HG02840 (cell line): Measurements from ENCODE around the gene SUCLG1.
"Not testable (repeated sequence)": the region's sequence is repeated elsewhere in the genome, so short reads cannot be mapped to it uniquely, and the experiment has no call there.

Experiments
- ATAC-seq: cut with Tn5 transposase; IDR thresholded peaks from one replicate; pipeline ENCODE4 v1.9.1; 2021; ENCODE audit warnings: mild to moderate bottlenecking, moderate library complexity, moderate number of reproducible peaks; ENCODE audit not compliant: unreplicated experiment, low FRiP score

The SUCLG1 gene

DNA sequence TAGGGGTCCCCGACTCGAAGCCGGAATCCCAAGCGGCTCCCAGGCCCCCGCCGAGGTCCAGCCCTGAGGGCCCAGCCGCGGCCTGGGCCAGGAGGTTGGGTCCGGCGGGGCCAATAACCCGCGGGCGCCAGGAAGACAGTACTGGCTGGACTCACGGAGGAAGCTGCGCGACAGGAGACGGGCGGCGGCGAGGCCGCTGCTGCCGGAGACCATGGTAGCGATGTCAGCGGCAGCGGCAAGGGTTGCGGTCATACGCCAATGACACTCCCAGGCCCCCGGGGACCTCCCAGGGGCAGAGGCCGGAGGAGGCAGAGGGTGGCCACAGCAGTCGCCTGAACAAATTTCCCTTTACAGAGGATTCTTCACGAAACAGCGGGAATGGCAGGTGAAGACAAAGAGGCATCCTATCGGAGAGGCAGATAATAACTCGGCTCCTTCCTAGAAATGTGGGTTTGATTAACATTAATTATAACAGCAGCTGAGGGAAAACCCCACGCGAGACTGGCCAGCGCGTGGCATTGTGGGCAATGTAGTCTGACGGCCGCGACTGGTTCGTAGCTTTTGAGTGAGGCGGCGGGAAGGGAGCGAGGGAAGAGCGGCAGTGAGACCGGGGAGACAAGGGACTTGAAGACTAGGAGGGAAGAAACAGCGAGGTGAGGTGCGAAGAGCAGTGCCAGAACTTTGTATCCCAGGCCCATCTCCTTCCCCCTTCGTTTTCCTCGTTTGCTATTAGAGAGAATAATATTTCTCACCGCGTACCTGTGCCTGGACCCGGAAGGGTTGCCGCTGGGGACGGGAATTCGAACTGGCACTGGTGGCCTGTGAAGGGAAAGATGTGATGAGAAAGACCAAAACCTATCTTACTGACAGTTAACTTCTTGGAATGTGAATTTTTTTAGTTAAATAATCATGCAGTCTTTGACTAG lies at the start of gene SUCLG1:
Gene SUCLG1 (minus strand): TSS at position 263 of the 926 bp plus-strand sequence. CDS start 11 bp downstream, at position 252.
- ATAC-seq, result peak; percentile 98

DNA sequence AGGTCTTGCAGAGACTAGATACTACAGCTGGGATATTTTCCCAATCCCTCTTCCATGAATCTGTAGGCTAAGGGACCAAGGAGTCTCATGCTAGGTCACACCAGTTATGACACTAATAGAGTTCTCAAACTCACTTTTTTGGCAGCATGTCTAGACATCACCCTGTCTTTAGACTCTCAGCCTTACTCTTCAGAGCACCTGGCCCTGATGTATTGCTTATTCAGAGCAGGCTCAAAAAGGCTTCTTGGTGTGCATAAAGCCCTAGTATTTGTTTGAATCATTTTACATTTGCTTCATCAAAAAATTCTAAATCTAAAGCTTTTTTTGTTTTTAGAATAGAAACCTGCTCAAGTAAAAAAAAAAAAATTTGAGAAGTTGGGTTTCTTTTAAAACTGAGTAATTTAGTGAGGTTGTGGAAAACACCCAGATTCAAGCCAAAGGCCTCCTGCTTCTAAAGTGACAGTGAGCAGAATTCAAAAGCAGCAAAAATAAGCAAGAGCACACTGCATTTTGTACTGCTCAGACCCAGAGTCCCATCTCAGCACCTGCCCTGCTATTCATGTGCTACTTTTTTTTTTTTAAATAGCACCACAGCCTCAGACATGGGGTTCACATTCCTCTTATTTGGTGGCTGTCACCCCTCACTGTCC lies 39.2 kb upstream of the SUCLG1 start:
- no peak for ATAC-seq

DNA sequence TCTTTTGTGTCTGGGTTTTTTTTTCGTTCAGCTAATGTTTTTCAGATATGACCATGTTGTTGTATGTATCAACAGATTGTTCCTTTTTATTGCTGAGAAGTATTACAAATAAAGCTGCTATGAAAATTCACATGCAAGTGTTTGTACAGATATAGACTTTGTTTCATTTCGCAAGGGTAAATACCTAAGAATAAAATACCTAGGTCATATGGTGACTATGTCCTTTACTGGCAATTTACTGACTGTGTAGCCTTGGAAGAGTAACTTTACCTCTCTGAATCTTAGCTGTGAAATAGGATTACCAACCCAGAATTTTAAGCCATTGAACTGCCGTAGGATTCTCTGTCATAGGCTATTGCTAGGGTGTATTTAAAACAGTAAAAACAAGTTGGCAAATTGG lies 38.2 kb upstream of the SUCLG1 start:
- ATAC-seq, result no peak

GRCh38 chr2:84496386-84496785 lies 37.3 kb upstream of the SUCLG1 start:
- ATAC-seq, result no peak

DNA sequence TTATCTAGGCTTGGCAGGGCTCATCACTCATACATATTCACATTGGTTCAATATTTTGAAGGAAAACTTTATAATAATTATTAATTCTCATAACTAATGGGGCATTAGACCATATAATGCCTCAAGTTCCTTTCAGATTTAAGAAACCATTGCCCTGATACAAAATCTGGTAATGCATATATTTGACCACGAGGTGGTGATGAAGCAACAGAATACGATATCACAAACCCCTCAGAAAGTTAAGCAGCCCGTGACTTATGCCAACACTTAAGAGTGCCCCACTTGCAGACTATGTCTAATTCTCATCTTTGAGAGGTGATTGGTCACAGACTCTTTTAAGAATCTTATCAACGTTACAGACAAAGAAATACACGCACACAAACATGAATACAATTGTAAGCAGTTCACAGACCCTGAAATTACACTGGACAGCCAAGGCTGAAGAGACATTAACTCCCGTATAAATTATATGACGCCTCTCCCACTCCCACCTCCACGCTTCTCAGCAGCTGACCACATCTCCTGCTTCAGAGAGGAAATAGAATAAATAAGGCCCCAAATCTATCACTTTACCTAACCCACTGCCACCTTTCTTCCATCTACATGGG lies 36.6 kb upstream of the SUCLG1 start:
- ATAC-seq, result no peak

DNA sequence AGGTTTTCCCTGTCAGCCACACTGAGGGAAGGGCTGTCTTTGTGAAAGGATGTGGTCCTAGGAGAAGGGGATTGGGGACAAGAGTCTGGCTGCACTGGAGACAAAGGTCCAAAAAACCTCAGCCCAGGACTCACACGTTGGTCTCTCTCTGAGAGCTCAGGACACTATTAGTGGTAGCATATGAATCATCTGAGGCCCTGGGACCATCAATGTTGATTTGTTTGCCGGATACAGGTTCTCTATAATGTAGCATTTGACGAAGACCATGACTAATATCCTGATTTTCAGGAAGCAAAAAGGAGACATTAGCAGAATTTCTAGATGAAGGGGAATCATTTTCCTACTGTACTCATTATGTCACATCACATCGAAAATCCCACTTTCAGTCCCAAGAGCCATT lies 35.0 kb upstream of the SUCLG1 start:
- ATAC-seq, result no peak

GRCh38 chr2:84493514-84493913 lies 34.4 kb upstream of the SUCLG1 start:
- no peak for ATAC-seq

- no peak for ATAC-seq
Measured at GRCh38 chr2:84492571-84492970, 33.5 kb upstream of the SUCLG1 start.

GRCh38 chr2:84491741-84492140 lies 32.7 kb upstream of the SUCLG1 start:
- no peak for ATAC-seq

DNA sequence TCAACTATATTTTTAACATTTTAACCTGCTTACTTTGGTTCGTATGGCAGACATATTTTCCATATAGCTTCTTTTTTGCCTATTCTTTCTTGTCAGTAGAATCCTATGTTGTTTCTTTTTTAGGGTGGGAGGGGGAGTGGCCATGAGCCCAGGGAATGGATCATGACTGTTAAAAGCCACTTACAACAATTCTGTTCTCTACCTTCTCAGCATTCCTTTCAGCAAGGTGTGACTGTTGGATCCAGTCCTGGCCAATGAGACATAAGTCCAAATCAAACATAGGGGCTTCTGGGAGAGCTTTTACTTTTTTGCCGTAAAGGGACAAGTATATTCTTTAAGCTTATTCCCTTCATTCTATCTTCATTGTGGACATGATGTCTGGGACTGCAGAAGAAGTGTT lies 32.2 kb upstream of the SUCLG1 start:
- no peak for ATAC-seq

DNA sequence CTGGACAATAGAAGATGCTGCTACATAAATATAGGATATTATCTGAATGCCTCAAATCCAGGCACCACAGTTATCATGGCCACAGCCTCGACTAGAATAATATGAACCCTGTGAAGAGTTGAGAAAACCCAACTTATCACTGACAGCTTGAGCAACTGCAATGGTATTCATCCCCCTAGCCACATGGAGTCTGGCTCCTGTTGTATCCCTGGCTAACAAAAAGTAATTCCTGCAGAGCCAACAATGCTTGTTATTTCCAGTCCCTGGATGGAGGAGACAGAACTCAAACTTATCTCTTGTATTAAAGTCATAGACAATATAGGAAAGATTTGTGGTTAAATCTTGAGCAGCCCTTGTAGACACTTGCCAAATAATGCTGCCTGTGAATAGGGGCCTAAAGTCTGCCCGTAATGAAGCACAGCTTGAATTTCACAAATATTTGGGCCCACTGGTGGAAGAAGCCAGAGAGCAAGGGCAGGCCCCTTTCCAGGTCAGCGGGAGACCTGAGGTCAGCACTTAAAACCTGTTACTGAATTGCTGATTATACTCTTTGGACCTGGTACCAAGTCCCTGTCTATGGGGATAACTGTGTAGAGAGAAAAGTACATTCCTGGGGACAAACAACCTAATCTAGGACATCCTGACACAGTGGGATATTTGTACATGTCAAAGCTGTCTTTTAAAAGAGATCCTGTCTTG lies 28.4 kb upstream of the SUCLG1 start:
- ATAC-seq, result no peak

DNA sequence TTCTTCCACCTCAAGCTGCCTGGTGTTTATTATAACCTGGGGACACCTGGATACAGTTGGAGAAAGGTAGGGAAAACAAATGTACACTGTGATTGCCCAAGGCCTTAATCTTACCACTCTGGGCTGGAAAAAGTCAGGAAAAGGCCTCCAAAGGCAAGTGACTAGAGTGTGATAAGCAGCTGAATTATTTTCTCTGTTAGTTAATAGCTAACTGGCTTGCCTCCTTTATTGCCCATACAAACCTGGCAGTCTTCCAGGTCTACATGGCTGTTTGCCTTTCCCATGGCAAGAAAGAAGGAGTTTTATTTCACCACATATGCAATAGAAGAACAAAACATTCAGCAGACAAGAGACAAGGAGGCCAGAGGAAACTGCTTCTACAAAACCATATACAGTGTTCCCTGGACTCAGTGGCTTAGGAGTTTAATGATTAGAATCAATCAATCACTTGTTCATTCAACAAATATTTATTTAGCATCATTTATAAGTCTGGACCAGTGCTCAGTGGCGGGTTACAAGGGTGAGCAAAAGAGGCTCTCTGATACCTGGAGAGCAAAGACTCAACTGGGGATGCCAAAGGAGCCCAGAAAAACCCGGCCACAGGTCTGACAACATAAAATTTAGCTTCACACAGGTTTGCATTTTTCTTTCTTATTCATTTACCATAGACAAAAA lies 27.5 kb upstream of the SUCLG1 start:
- ATAC-seq, result no peak

DNA sequence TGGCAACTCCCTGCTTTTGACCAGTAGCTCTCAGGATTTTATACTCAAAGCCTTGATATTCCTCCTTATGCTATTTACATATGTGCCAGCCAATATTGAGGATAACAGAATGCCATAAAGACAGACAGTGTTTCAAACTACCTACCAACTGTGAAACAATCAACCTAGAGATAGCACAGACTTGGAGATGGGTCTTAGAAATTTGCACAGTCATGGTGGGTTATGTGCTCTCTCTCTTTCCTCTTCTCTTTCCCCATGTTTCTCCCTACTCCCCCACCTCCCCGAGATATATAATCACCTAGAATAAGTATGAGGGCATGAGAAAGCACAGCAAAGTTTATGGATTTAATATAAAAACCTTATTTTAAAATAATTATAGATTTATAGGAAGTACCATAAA lies 24.2 kb upstream of the SUCLG1 start:
- ATAC-seq, result no peak

- no peak for ATAC-seq
Measured at GRCh38 chr2:84482603-84483002, 23.5 kb upstream of the SUCLG1 start.

- ATAC-seq, result no peak
Measured at GRCh38 chr2:84481702-84482101, 22.6 kb upstream of the SUCLG1 start.

DNA sequence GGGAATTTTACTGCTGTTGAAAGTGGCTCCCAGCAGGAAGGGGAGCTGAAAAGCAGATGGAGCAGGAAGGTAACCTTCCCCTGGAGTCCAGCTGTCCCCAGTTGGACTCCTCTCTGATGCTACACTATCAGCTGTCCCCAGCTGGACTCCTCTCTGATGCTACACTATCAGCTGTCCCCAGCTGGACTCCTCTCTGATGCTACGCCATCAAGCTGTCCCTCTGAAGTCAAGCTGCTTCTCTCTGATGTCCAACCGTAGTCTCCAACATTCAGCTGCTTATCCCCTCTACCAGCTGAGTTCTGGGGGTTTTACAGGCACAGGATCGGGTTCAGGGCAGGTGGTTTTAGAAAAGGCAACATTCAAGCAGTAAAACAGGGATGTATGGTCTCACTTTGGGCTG lies 19.8 kb upstream of the SUCLG1 start:
- no peak for ATAC-seq

DNA sequence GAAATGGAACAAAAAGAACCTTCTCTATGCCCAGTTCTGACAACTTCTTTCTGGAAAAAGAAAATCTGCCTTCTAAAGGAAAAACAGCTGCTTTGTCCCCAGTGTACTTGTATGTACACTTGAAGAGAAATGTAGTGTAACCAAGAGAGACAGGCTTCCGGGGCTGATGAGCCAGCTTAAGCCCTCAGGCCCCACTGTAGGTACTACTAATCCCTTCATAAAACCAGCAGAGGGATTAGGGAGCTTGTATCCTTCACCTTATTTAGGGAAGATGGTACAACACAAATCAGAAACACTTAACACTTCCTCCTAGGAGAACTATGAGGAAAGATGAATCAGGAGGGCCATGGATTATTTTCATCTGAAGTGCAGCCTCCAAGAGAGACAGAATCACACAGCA lies 18.8 kb upstream of the SUCLG1 start:
- no peak for ATAC-seq

DNA sequence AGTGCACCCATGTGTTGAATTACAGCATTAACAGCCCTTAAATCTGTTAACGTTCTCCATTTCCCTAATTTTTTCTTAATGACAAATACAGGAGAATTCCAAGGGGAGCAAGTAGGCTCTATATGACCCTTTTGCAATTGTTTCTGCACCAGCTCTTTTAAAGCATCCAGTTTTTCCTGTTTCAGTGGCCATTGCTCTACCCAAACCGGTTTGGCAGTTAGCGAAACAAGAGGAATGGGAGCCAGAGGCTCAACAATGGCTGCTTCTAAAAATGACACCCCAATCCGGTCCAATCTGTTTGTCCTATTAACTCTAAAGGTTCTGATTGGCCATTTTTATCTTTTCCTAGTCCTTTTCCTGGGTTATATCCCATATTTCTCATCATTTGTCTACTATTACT lies 15.1 kb upstream of the SUCLG1 start:
- ATAC-seq, result no peak

- ATAC-seq, result no peak
Measured at GRCh38 chr2:84472856-84473565, 13.9 kb upstream of the SUCLG1 start.

- ATAC-seq, result not testable (repeated sequence)
Measured at GRCh38 chr2:84472423-84472822, 13.3 kb upstream of the SUCLG1 start.
